Astrocyte of the cerebellum (primary cell): Measurements from ENCODE around the gene FBXW9.
A peak's percentile ranks its signal among the peaks of the same experiment; 100 is the strongest.
"Not testable (repeated sequence)": the region's sequence is repeated elsewhere in the genome, so short reads cannot be mapped to it uniquely, and the experiment has no call there.

ENCODE experiments used
- DNase-seq: peaks from one replicate; pipeline ENCODE4 v3.0.0-alpha.2; 2011; ENCODE audit warnings: low read depth
- H3K4me3 ChIP-seq: 2 replicates; pipeline ENCODE4 v1.5.1; 2011; ENCODE audit warnings: mild to moderate bottlenecking, low read depth, low read length, moderate library complexity
- CTCF ChIP-seq: IDR thresholded peaks from 2 replicates; pipeline ENCODE4 v1.5.1; 2012; ENCODE audit warnings: low read length, low read depth, moderate library complexity, mild to moderate bottlenecking; ENCODE audit errors: missing control alignments
- in situ Hi-C: cut with HindIII; loops from 2 replicates; pipeline ENCODE4 v1.10.0; 2017; ENCODE audit warnings: low sequenced_read_pairs

The FBXW9 gene

GRCh38 chr19:12722566-12723380, 26.3 kb upstream of the FBXW9 start:
- in situ Hi-C loops = no loop called here
- H3K4me3 ChIP-seq = peak overlapping the region; percentile 82
- peak; percentile 99 for DNase-seq
- no peak for TF ChIP-seq CTCF

GRCh38 chr19:12721656-12722565, 25.5 kb upstream of the FBXW9 start:
- no peak for TF ChIP-seq CTCF
- in situ Hi-C loops = no loop called here
- peak overlapping the region; percentile 82 for H3K4me3 ChIP-seq
- DNase-seq = no peak

- in situ Hi-C loops = no loop called here
- DNase-seq = no peak
- peak overlapping the region; percentile 82 for H3K4me3 ChIP-seq
- TF ChIP-seq CTCF = no peak
These were observed 24.6 kb upstream of the FBXW9 start for GRCh38 chr19:12720851-12721655.

- DNase-seq = no peak
- in situ Hi-C loops = no loop called here
- H3K4me3 ChIP-seq = peak overlapping the region; percentile 82
- TF ChIP-seq CTCF = no peak
These were observed 23.9 kb upstream of the FBXW9 start for GRCh38 chr19:12720296-12720695.

- TF ChIP-seq CTCF = no peak
- no peak overlapping the region for H3K4me3 ChIP-seq
- DNase-seq = no peak
- in situ Hi-C loops = no loop called here
These were observed 19.5 kb upstream of the FBXW9 start for GRCh38 chr19:12715929-12716328.

GRCh38 chr19:12715102-12715501, 18.7 kb upstream of the FBXW9 start:
- no peak for TF ChIP-seq CTCF
- in situ Hi-C loops = no loop called here

GRCh38 chr19:12713304-12713703, 16.9 kb upstream of the FBXW9 start:
- H3K4me3 ChIP-seq, in situ Hi-C loops, DNase-seq: not testable (repeated sequence)

More at GRCh38 chr19:12715102-12715501, 18.7 kb upstream of the FBXW9 start:
- H3K4me3 ChIP-seq = no peak overlapping the region
- no peak for DNase-seq

- in situ Hi-C loops, DNase-seq, H3K4me3 ChIP-seq: not testable (repeated sequence)
These were observed 15.6 kb upstream of the FBXW9 start for GRCh38 chr19:12712077-12712476.
